Liver (tissue), 9 donors: ENCODE results near the gene PRKACA. TPM values are rescaled to one million over a fixed set of nuclear protein-coding genes. Genes with fewer than 3 reads are reported as not detected.

Experiments used
- DNase-seq: peaks from one replicate; pipeline ENCODE4 v3.0.0-alpha.2; 2017; ENCODE audit warnings: low spot score
- H3K27ac ChIP-seq, 2 donors: one replicate each; pipeline ENCODE4 v1.7.0; 2013; ENCODE audit warnings: inconsistent platforms in 2 of 2, low read length in 2 of 2, control low read depth in 1 of 2, low read depth in 1 of 2, mild to moderate bottlenecking in 1 of 2
- H3K27me3 ChIP-seq, 4 donors: one replicate each; pipeline versions ENCODE4 v1.6.1 to v1.7.0; 2013; ENCODE audit warnings: low read length in 3 of 4, inconsistent platforms in 1 of 4, mild to moderate bottlenecking in 1 of 4, moderate library complexity in 1 of 4; ENCODE audit not compliant: control insufficient read depth in 4 of 4, insufficient read depth in 4 of 4
- H3K36me3 ChIP-seq, 4 donors: one replicate each; pipeline versions ENCODE4 v1.6.1 to v1.7.0; 2013; ENCODE audit warnings: low read length in 3 of 4, mild to moderate bottlenecking in 3 of 4, low read depth in 1 of 4, moderate library complexity in 1 of 4; ENCODE audit not compliant: control insufficient read depth in 4 of 4, insufficient read depth in 3 of 4
- H3K4me1 ChIP-seq, 4 donors: one replicate each; pipeline versions ENCODE4 v1.6.1 to v1.7.0; 2013; ENCODE audit warnings: low read length in 3 of 4, mild to moderate bottlenecking in 3 of 4, moderate library complexity in 1 of 4; ENCODE audit not compliant: control insufficient read depth in 4 of 4, insufficient read depth in 4 of 4
- H3K4me3 ChIP-seq, 3 donors: one replicate each; pipeline versions ENCODE4 v1.6.1 to v1.7.0; 2013; ENCODE audit warnings: low read length in 3 of 3, control low read depth in 1 of 3, low read depth in 1 of 3, mild to moderate bottlenecking in 1 of 3
- H3K9ac ChIP-seq, 2 donors: one replicate each; pipeline ENCODE4 v1.7.0; 2013; ENCODE audit warnings: low read length in 2 of 2, mild to moderate bottlenecking in 2 of 2, moderate library complexity in 2 of 2, control low read depth in 1 of 2, low read depth in 1 of 2
- H3K9me3 ChIP-seq, 4 donors: one replicate each; pipeline versions ENCODE4 v1.6.1 to v1.7.0; 2013; ENCODE audit warnings: low read length in 3 of 4; ENCODE audit not compliant: control insufficient read depth in 4 of 4
- EGR1 ChIP-seq, 2 donors: IDR thresholded peaks; 2 replicates each; pipeline ENCODE4 v1.6.1; 2016 to 2018; ENCODE audit warnings: antibody characterized with exemption in 2 of 2, low read depth in 2 of 2
- FOXA1 ChIP-seq: IDR thresholded peaks from 2 replicates; pipeline ENCODE4 v1.6.1; 2016; ENCODE audit warnings: antibody characterized with exemption
- FOXA2 ChIP-seq: IDR thresholded peaks from 2 replicates; pipeline ENCODE4 v1.6.1; 2016; ENCODE audit warnings: antibody characterized with exemption
- GABPA ChIP-seq, 2 donors: IDR thresholded peaks in 1 of 2; conservative IDR thresholded peaks in 1 of 2; 2 replicates each; pipeline ENCODE4 v1.6.1; 2016; ENCODE audit warnings: antibody characterized with exemption in 2 of 2, mild to moderate bottlenecking in 1 of 2, moderate library complexity in 1 of 2
- HNF4A ChIP-seq, 2 donors: conservative IDR thresholded peaks; 2 replicates each; pipeline ENCODE4 v1.6.1; 2016; ENCODE audit warnings: antibody characterized with exemption in 2 of 2, mild to moderate bottlenecking in 2 of 2
- HNF4G ChIP-seq: IDR thresholded peaks from 2 replicates; pipeline ENCODE4 v1.6.1; 2016; ENCODE audit warnings: antibody characterized with exemption
- JUND ChIP-seq, 2 donors: IDR thresholded peaks; 2 replicates each; pipeline ENCODE4 v1.6.1; 2016; ENCODE audit warnings: antibody characterized with exemption in 2 of 2
- NR2F2 ChIP-seq: IDR thresholded peaks from 2 replicates; pipeline ENCODE4 v1.6.1; 2016; ENCODE audit warnings: antibody characterized with exemption
- RAD21 ChIP-seq, 2 donors: IDR thresholded peaks; 2 replicates each; pipeline ENCODE4 v1.6.1; 2016; ENCODE audit warnings: antibody characterized with exemption in 2 of 2, mild to moderate bottlenecking in 2 of 2
- RXRA ChIP-seq, 2 donors: IDR thresholded peaks; 2 replicates each; pipeline ENCODE4 v1.6.1; 2017 to 2018; ENCODE audit warnings: antibody characterized with exemption in 2 of 2, mild to moderate bottlenecking in 1 of 2
- SP1 ChIP-seq: IDR thresholded peaks from 2 replicates; pipeline ENCODE4 v1.6.1; 2018; ENCODE audit warnings: antibody characterized with exemption, mild to moderate bottlenecking
- TAF1 ChIP-seq: conservative IDR thresholded peaks from 2 replicates; pipeline ENCODE4 v1.6.1; 2016; ENCODE audit warnings: antibody characterized with exemption, mild to moderate bottlenecking
- YY1 ChIP-seq: IDR thresholded peaks from 2 replicates; pipeline ENCODE4 v1.6.1; 2016; ENCODE audit warnings: antibody characterized with exemption, mild to moderate bottlenecking
- WGBS: extraction: QIAGEN DNeasy Blood & Tissue Kit; methylation state at CpG from one replicate; pipeline ENCODE4 v1.1.7; 2013; 5-methylcytosine and 5-hydroxymethylcytosine counted together
- polyA plus RNA-seq, 2 donors: library from polyadenylated mRNA; stranded (reverse) in 1 of 2; unstranded in 1 of 2; fragments of 200-250 nt in 1 of 2; fragments of >200 nt in 1 of 2; fragmentation: Nextera tagmentation in 1 of 2; extraction: Ambion mirVana in 1 of 2; gene quantifications; one replicate each; pipeline versions ENCODE4 v1.2.1 to v1.2.3, GENCODE V29; 2013 to 2015
- total RNA-seq, 2 donors: library from RNA; depleted of rRNA; stranded (reverse); fragments of >200 nt; gene quantifications; one replicate each; pipeline ENCODE4 v1.2.3, GENCODE V29; 2014
- TF ChIP-seq, protein P1 (sequence below): IDR thresholded peaks from 2 replicates; pipeline ENCODE4 v1.6.1; 2016; ENCODE audit warnings: antibody characterized with exemption
- TF ChIP-seq, protein P2 (sequence below): IDR thresholded peaks from 2 replicates; pipeline ENCODE4 v1.6.1; 2016; ENCODE audit warnings: antibody characterized with exemption
- TF ChIP-seq, protein P3 (sequence below): IDR thresholded peaks from 2 replicates; pipeline ENCODE4 v1.6.1; 2016; ENCODE audit warnings: antibody characterized with exemption, mild to moderate bottlenecking
- TF ChIP-seq, protein P4 (sequence below): IDR thresholded peaks from 2 replicates; pipeline ENCODE4 v1.6.1; 2016; ENCODE audit warnings: antibody characterized with exemption
- TF ChIP-seq, protein P5 (sequence below): fragments of 150-350 bp; IDR thresholded peaks from 2 replicates; pipeline ENCODE4 v1.5.1; 2017; ENCODE audit warnings: improper control_type of control experiment, low read depth, low read length; ENCODE audit not compliant: missing input control
- donor health status: healthy.
- donor health status: healthy.
- donor health status: healthy.
- donor health status: healthy.
- donor health status: healthy.

The PRKACA gene
- total and polyA plus RNA-seq, 4 donors = 15.5 to 72.4 (median 40.2) TPM

DNA sequence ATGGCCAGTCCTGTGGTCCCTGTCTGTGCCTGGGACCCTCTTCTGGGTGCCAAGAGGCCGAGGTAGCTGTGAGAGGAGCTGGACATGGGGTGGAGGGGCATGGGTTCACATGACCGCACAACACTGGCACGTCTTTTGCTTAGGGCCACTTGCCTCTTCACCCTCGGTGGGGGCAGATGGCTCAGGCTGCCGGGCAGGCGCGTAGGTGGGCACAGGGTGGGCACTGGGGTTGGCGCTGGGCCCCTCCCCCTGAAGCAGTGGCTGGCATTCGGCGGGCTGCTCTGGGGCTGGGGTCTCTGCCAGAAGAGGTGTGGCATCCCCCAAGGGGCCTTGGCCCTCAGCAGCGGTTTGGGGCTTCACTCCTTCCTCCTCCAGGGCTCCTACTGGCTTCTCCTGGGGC lies 64.1 kb downstream of the PRKACA start:
- WGBS = 93% methylated on average over 11 of the region's 11 CpGs
- TF ChIP-seq, protein P1, sequence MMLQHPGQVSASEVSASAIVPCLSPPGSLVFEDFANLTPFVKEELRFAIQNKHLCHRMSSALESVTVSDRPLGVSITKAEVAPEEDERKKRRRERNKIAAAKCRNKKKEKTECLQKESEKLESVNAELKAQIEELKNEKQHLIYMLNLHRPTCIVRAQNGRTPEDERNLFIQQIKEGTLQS = no peak
- no peak for TF ChIP-seq FOXA1
- TF ChIP-seq FOXA2 = no peak
- no peak for TF ChIP-seq RAD21 (IDR thresholded peaks at IDR 0.05)
- TF ChIP-seq, protein P2, sequence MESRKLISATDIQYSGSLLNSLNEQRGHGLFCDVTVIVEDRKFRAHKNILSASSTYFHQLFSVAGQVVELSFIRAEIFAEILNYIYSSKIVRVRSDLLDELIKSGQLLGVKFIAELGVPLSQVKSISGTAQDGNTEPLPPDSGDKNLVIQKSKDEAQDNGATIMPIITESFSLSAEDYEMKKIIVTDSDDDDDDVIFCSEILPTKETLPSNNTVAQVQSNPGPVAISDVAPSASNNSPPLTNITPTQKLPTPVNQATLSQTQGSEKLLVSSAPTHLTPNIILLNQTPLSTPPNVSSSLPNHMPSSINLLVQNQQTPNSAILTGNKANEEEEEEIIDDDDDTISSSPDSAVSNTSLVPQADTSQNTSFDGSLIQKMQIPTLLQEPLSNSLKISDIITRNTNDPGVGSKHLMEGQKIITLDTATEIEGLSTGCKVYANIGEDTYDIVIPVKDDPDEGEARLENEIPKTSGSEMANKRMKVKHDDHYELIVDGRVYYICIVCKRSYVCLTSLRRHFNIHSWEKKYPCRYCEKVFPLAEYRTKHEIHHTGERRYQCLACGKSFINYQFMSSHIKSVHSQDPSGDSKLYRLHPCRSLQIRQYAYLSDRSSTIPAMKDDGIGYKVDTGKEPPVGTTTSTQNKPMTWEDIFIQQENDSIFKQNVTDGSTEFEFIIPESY = no peak
- TF ChIP-seq, protein P3, sequence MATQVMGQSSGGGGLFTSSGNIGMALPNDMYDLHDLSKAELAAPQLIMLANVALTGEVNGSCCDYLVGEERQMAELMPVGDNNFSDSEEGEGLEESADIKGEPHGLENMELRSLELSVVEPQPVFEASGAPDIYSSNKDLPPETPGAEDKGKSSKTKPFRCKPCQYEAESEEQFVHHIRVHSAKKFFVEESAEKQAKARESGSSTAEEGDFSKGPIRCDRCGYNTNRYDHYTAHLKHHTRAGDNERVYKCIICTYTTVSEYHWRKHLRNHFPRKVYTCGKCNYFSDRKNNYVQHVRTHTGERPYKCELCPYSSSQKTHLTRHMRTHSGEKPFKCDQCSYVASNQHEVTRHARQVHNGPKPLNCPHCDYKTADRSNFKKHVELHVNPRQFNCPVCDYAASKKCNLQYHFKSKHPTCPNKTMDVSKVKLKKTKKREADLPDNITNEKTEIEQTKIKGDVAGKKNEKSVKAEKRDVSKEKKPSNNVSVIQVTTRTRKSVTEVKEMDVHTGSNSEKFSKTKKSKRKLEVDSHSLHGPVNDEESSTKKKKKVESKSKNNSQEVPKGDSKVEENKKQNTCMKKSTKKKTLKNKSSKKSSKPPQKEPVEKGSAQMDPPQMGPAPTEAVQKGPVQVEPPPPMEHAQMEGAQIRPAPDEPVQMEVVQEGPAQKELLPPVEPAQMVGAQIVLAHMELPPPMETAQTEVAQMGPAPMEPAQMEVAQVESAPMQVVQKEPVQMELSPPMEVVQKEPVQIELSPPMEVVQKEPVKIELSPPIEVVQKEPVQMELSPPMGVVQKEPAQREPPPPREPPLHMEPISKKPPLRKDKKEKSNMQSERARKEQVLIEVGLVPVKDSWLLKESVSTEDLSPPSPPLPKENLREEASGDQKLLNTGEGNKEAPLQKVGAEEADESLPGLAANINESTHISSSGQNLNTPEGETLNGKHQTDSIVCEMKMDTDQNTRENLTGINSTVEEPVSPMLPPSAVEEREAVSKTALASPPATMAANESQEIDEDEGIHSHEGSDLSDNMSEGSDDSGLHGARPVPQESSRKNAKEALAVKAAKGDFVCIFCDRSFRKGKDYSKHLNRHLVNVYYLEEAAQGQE = no peak
- TF ChIP-seq EGR1 (IDR thresholded peaks at IDR 0.05; ENCODE audit: low read depth in 2 of 2) = no peak
- TF ChIP-seq SP1 = no peak
- no peak for TF ChIP-seq NR2F2
- TF ChIP-seq, protein P4, sequence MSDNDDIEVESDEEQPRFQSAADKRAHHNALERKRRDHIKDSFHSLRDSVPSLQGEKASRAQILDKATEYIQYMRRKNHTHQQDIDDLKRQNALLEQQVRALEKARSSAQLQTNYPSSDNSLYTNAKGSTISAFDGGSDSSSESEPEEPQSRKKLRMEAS = no peak
- TF ChIP-seq RXRA (IDR thresholded peaks at IDR 0.05) = no peak
- no peak for TF ChIP-seq JUND (IDR thresholded peaks at IDR 0.05)
- TF ChIP-seq GABPA (IDR thresholded peaks at IDR 0.05 in 1 of 2, conservative IDR thresholded peaks at IDR 0.05 in 1 of 2) = no peak
- TF ChIP-seq TAF1 = no peak
- no peak for TF ChIP-seq HNF4G
- TF ChIP-seq, protein P5, sequence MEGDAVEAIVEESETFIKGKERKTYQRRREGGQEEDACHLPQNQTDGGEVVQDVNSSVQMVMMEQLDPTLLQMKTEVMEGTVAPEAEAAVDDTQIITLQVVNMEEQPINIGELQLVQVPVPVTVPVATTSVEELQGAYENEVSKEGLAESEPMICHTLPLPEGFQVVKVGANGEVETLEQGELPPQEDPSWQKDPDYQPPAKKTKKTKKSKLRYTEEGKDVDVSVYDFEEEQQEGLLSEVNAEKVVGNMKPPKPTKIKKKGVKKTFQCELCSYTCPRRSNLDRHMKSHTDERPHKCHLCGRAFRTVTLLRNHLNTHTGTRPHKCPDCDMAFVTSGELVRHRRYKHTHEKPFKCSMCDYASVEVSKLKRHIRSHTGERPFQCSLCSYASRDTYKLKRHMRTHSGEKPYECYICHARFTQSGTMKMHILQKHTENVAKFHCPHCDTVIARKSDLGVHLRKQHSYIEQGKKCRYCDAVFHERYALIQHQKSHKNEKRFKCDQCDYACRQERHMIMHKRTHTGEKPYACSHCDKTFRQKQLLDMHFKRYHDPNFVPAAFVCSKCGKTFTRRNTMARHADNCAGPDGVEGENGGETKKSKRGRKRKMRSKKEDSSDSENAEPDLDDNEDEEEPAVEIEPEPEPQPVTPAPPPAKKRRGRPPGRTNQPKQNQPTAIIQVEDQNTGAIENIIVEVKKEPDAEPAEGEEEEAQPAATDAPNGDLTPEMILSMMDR = no peak
- no peak for TF ChIP-seq HNF4A (conservative IDR thresholded peaks at IDR 0.05)
- Histone ChIP-seq H3K36me3 (peaks cover 7 to 27% (median 13%) of the 10 kb centered on the region in 4 donors), H3K9ac (no peak overlapping the region), H3K4me1 (peaks cover 0 to 5% (median 2%) of the 10 kb centered on the region in 4 donors), H3K9me3 (no peaks in the 10 kb centered on the region), H3K27ac (no peak overlapping the region), H3K4me3 (no peak overlapping the region), H3K27me3 (peaks cover 0 to 3% (median 0%) of the 10 kb centered on the region in 4 donors)
- DNase-seq = no peak

DNA sequence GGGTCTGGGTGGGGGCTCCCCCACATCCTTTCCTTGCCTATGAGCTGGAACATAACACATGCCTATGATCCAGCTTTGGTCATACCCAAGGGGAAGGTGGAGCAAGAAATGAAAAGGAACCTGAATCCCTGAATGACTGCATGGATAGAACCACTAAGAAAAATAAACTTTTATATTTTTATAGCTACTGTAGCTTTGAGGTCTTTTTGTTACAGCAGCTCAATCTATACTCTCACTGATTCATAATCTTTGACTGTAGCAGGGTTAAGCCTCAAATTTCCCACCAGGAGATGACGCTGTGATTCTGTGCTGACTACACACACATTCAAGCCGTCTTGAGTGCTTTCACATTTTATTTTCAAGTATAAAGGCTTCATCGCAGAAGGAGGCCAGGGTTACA lies 64.5 kb downstream of the PRKACA start:
- TF ChIP-seq YY1 (no peak), EGR1 (IDR thresholded peaks at IDR 0.05; ENCODE audit: low read depth in 2 of 2) (no peak), GABPA (IDR thresholded peaks at IDR 0.05 in 1 of 2, conservative IDR thresholded peaks at IDR 0.05 in 1 of 2) (no peak), NR2F2 (no peak), SP1 (no peak), HNF4A (conservative IDR thresholded peaks at IDR 0.05) (no peak), TAF1 (no peak)
- TF ChIP-seq, protein P3 = no peak
- TF ChIP-seq, protein P2 = no peak
- TF ChIP-seq, protein P4 = no peak

More for the DNA sequence above, 64.5 kb downstream of the PRKACA start:
- Histone ChIP-seq H3K4me3 (no peak overlapping the region), H3K9ac (no peak overlapping the region), H3K27me3 (no peaks in the 10 kb centered on the region), H3K36me3 (peaks cover 7 to 27% (median 12%) of the 10 kb centered on the region in 4 donors), H3K27ac (no peak overlapping the region), H3K4me1 (peaks cover 0 to 1% (median under 1%) of the 10 kb centered on the region in 4 donors), H3K9me3 (no peaks in the 10 kb centered on the region)
- DNase-seq = no peak
- WGBS = 96% methylated on average over 3 of the region's 3 CpGs
